D721Med (cell line): ENCODE results near the gene PRR36.
A peak's percentile ranks its signal among the peaks of the same experiment; 100 is the strongest.

ENCODE experiments used
- DNase-seq: peaks from one replicate; pipeline ENCODE4 v3.0.0; 2011; ENCODE audit warnings: low spot score; ENCODE audit not compliant: insufficient read length
- FAIRE-seq: peaks from 2 replicates; lab custom pipeline; 2011; peaks lifted over from hg19 to GRCh38; lab: Jason Lieb, UNC
- TF ChIP-seq, protein P1 (sequence below): IDR thresholded peaks from 2 replicates; pipeline ENCODE4 v1.5.1; 2012; ENCODE audit warnings: mild to moderate bottlenecking, control low read depth; ENCODE audit not compliant: insufficient read depth; ENCODE audit errors: missing control alignments

The PRR36 gene

DNA sequence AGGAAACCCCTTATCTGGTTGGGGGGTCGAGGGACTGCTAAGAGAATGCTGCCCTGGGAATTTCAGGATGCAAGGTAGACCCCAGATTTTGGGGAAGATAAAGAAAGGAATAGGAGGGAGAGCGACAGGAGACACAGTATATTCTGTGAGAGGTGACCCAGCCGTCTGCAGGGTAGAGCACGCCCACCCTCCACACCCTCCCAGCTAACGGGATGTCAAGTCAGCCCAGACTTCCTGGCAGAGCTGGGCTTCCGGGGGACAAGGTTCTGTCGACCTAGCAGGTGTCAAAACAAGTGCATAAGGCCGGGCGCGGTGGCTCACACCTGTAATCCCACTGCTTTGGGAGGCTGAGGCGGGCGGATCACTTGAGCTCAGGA is 695 bp upstream of the PRR36 start:
- TF ChIP-seq, protein P1, sequence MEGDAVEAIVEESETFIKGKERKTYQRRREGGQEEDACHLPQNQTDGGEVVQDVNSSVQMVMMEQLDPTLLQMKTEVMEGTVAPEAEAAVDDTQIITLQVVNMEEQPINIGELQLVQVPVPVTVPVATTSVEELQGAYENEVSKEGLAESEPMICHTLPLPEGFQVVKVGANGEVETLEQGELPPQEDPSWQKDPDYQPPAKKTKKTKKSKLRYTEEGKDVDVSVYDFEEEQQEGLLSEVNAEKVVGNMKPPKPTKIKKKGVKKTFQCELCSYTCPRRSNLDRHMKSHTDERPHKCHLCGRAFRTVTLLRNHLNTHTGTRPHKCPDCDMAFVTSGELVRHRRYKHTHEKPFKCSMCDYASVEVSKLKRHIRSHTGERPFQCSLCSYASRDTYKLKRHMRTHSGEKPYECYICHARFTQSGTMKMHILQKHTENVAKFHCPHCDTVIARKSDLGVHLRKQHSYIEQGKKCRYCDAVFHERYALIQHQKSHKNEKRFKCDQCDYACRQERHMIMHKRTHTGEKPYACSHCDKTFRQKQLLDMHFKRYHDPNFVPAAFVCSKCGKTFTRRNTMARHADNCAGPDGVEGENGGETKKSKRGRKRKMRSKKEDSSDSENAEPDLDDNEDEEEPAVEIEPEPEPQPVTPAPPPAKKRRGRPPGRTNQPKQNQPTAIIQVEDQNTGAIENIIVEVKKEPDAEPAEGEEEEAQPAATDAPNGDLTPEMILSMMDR = no peak
- FAIRE-seq (no peak), DNase-seq (no peak)

DNA sequence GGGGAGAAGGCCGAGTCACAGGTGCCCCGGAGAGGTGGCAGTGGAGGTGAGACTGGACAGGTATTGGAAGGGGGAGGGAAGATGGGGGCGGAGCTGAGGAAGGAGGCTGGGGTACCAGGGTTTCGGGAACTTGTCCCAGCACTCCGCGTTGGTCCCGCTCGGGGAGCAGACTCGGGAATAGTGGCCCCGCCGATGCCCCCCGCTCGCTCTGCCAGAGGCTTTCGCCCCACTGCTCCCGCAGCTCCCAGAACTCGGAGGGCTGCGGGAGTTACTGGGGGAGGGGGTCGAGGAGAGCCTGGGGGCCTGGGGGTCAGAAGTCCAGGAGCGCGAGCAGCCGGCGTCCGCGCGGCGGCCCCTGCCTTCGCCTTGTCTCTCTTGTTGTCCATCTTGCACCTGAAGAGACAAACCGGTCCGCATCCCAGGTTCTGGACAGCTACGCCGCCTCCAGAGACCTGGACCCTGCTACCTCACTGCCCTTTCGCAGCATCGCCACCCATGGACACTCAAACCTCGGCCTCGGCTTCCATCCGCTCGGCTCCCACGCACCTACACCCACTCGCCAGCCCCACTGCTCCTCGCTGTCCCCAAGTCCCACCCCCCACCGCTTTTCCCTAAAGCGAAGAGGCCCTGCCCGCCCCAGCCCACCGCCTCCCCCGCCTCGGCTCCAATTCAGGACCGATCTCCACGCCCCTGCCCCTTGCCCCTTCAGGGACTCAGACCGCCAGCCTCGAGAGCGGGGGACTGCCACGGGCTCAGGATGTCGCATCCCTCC is 700 bp downstream of the PRR36 start:
- no peak for FAIRE-seq
- TF ChIP-seq, protein P1 = no peak

DNA sequence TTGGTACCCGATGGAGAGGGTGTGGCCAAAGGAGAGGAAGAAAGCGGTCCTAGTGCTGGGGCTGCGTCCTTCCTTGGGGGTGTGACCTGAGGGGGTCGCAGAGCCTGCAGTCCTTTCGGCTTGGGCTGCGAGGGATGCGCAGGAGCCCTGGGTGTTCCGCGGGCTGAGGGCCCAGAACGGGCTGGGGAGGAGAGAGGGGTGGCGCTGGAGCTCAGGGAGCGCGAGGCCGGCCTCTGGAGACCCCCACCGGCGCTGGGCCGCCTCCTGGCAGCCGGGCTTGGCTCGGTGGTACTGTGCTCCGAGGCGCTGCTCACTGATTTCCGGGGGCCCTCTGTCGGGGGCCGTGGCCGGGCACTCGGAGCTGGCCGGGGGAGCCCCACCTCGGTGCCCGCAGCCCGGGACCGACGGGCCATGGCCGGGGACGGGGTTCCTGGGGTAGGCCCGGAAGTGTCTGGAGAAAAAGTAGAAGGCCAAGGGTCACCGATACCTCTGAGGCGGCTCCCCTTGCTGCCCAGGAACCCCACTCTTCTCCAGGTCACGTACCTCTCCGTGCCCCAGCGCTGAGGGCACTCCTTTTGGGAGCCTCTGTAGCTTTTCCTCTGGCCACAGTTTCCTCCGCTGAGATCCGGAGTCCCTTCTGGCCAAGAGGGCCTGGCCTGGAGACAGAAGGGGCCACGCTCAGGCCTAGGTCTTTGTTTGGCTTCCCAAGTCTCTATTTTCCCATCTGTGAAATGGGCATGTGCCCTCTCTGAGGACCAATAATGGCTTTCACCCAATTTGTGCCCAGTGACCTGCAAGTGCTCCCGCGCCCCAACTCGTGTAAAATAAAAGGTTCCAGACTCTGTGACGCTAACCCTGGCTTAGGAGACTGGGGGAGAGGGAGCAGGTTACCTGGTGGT is 1.6 kb downstream of the PRR36 start:
- TF ChIP-seq, protein P1 = no peak
- FAIRE-seq (no peak), DNase-seq (no peak)

More for the DNA sequence above, 700 bp downstream of the PRR36 start:
- DNase-seq = peak; percentile 14

DNA sequence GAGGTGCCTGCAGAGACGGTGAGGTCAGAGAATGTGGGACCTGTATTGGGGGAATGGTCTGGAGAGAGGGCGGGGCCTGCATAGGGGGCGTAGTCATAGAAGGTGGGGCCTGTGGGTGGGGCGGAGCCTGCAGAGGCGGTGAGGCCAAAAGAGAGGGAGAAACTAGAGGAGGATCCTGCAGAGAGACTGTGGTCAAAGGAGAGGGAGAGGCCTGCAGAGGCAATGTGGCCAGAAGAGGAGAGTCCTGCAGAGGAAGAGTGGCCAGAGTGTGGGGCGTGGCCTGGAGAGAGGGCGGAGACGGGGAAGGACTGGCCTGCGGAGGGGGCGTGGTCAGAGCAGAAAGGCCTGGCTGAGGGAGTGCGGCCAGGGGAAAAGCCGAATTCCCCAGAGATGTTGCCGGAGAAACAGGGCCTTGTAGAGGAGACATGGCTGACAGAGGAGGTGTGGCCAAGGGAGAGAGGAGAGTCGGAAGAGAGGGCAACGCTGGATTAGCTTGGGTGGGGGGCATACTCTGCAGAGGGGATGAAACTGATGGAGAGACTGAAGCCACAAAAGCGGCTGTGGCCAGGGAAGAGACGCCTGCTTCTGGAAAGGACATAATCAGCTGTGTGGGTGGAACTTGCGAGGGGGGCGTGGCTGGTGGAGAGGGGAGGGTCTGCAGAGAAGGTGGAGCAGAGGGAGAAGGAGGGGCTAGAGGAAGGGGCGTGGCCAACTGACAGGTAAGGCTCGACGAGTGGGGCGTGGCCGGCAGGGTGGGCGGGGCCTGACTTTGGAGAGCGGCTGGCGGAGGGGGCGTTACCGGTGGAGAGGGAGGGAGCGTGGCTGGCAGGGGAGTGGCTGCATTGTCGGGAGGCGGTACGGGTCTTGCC is 2.5 kb downstream of the PRR36 start:
- TF ChIP-seq, protein P1 = no peak
- DNase-seq = peak; percentile 19
- no peak for FAIRE-seq

DNA sequence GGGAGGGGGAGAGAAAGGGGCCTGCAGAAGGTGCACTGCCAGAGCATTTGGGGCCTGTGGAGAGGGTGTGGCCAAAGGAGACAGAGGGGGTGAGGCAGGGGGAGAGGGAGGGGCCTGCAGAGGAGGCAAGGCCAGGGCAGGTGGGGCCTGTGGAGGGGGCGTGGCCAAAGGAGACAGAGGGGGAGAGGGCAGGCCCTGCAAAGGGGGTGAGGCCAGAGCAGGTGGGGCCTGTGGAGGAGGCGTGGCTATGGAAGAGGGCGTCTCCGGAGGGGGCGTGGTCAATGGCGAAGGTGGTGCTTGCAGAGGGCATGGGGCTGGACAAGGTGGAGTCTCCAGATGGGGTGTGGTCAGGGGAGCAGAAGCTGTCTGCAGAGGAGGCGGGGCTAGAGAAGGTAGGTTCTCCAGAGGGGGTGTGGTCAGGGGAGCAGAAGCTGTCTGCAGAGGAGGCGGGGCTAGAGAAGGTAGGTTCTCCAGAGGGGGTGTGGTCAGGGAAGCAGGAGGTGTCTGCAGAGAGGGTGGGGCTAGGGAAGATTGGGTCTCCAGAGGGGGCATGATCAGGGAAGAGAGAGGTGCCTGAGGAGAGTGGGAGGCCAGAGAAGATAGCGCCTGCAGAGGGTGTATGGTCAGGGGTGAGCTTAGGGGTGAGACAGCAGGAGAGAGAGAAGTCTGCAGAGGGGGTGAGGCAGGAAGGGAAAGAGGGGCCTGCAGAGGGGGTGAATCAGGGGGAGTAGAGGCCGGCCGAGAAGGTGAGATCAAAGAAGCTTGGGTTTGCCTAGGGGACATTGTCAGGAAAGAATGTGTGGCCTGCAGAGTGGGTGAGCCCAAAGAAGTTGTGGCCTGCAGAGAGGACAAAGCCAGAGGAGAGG is 3.4 kb downstream of the PRR36 start:
- no peak for FAIRE-seq
- no peak for DNase-seq
- TF ChIP-seq, protein P1 = no peak

DNA sequence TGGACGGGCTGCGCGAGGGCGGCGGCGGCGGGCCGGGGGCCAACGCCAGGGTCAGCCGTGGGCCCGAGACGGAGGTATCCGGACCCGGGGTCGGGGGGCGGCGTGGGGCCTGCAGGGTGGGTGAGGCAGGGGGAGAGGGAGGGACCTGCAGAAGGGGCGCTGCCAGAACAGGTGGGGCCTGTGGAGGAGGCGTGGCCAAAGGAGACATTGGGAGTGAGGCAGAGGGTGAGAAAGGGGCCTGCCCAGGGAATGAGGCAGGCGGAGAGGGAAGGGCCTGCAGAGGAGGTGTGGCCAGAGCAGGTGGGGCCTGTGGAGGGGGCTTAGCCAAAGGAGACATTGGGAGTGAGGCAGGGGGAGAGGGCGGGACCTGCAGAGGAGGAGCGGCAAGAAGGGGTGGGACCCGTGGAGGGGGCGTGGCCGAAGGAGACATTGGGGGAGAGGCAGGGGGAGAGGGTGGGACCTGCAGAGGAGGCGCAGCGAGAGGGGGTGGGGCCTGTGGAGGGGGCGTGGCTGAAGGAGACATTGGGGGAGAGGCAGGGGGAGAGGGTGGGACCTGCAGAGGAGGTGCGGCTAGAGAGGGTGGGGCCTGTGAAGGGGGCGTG is 4.2 kb downstream of the PRR36 start:
- FAIRE-seq (no peak), DNase-seq (no peak)

More for the DNA sequence above, 4.2 kb downstream of the PRR36 start:
- TF ChIP-seq, protein P1 = no peak
